Adrenal gland (tissue), 5 donors: Measurements from ENCODE around the gene NDUFV2.

Experiments used
- POLR2A ChIP-seq, 2 donors: fragments of 450-650 bp; IDR thresholded peaks; one replicate each; pipeline ENCODE4 v1.6.1; 2017; ENCODE audit warnings: antibody characterized with exemption in 2 of 2, mild to moderate bottlenecking in 2 of 2, moderate library complexity in 1 of 2
- TF ChIP-seq, protein P1 (sequence below), 6 experiments: fragments of 450-650 bp in 4 of 6; fragments of 200-600 bp in 2 of 6; sonication (generic) in 1 of 6; IDR thresholded peaks; 1 replicate in 5 of 6; 2 replicates in 1 of 6; pipeline versions ENCODE4 v1.5.1 to v1.8.0; 2016 to 2021; ENCODE audit warnings: antibody characterized with exemption in 6 of 6, mild to moderate bottlenecking in 2 of 6, moderate library complexity in 1 of 6
- donor health status: DM: no; HTN: no; CAD: no.

DNA sequence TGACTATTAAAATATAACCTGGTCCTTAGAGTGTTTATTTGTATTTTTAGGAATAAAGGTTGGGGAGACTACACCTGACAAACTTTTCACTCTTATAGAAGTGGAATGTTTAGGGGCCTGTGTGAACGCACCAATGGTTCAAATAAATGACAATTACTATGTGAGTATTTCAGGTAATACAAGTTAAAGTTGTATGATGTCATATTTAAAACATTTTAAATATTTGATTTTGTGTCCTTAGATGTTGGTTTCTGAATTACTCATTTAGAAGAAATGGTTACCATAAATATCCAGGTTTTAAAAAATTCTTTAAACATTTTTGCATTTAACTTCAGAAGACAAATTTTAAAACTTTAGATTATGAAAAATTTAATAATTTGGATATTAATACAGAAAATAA lies 22.3 kb downstream of the NDUFV2 start:
- TF ChIP-seq, protein P1, sequence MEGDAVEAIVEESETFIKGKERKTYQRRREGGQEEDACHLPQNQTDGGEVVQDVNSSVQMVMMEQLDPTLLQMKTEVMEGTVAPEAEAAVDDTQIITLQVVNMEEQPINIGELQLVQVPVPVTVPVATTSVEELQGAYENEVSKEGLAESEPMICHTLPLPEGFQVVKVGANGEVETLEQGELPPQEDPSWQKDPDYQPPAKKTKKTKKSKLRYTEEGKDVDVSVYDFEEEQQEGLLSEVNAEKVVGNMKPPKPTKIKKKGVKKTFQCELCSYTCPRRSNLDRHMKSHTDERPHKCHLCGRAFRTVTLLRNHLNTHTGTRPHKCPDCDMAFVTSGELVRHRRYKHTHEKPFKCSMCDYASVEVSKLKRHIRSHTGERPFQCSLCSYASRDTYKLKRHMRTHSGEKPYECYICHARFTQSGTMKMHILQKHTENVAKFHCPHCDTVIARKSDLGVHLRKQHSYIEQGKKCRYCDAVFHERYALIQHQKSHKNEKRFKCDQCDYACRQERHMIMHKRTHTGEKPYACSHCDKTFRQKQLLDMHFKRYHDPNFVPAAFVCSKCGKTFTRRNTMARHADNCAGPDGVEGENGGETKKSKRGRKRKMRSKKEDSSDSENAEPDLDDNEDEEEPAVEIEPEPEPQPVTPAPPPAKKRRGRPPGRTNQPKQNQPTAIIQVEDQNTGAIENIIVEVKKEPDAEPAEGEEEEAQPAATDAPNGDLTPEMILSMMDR (IDR thresholded peaks at IDR 0.05) = no peak
- TF ChIP-seq POLR2A (IDR thresholded peaks at IDR 0.05) = no peak
